AG09309 (cell line): ENCODE results near the gene ZNF292.
A peak's percentile ranks its signal among the peaks of the same experiment; 100 is the strongest.

Experiments
- DNase-seq: peaks from one replicate; pipeline ENCODE4 v3.0.0-alpha.2; 2010; ENCODE audit warnings: low read depth
- H3K4me3 ChIP-seq: 2 replicates; pipeline ENCODE4 v1.5.1; 2011; ENCODE audit warnings: mild to moderate bottlenecking, low read depth, low read length, moderate library complexity; ENCODE audit not compliant: control insufficient read depth
- CTCF ChIP-seq: IDR thresholded peaks from 2 replicates; pipeline ENCODE4 v1.5.1; 2011; ENCODE audit warnings: mild to moderate bottlenecking, low read depth, low read length, inconsistent platforms; ENCODE audit not compliant: insufficient read depth, control insufficient read depth; ENCODE audit errors: missing control alignments

The ZNF292 gene

GRCh38 chr6:87154993-87155841 lies at the start of gene ZNF292:
Gene ZNF292, plus strand, starts transcription at chr6:87155565. Its CDS starts 27 bp downstream, at chr6:87155592.
- peak; percentile 1 for TF ChIP-seq CTCF

DNA sequence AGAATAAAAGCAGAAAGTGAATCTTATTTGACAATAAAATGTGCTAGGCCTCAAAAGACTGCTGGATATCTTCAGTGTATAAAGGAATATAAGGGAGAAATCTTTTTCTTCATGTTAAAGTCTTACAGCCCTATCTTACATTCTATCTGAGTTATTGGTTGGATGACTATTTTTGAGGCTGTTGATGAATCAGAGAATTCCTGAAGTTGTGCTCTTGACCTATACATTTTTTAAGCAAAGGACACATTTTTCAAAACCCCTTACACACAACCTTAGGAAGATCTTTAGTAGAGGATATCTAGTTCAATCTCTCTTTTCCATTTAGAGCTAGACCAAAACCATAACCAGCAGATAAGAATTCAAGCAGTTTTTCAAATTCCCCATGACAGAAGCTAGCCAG lies 49.5 kb upstream of the ZNF292 start:
- no peak for TF ChIP-seq CTCF
- DNase-seq, result no peak
- no peak overlapping the region for H3K4me3 ChIP-seq

More at GRCh38 chr6:87154993-87155841, at the start of gene ZNF292:
- DNase-seq, result peak; percentile 83
- H3K4me3 ChIP-seq, result peak within 1 kb of the TSS; percentile 95

GRCh38 chr6:87110636-87111035 lies 44.7 kb upstream of the ZNF292 start:
- no peak for TF ChIP-seq CTCF
- no peak overlapping the region for H3K4me3 ChIP-seq
- no peak for DNase-seq

- no peak for TF ChIP-seq CTCF
- no peak for DNase-seq
- H3K4me3 ChIP-seq, result no peak overlapping the region
Observed at GRCh38 chr6:87115402-87116135, 39.8 kb upstream of the ZNF292 start.

GRCh38 chr6:87116922-87117321 lies 38.4 kb upstream of the ZNF292 start:
- H3K4me3 ChIP-seq, result no peak overlapping the region
- no peak for TF ChIP-seq CTCF
- no peak for DNase-seq

DNA sequence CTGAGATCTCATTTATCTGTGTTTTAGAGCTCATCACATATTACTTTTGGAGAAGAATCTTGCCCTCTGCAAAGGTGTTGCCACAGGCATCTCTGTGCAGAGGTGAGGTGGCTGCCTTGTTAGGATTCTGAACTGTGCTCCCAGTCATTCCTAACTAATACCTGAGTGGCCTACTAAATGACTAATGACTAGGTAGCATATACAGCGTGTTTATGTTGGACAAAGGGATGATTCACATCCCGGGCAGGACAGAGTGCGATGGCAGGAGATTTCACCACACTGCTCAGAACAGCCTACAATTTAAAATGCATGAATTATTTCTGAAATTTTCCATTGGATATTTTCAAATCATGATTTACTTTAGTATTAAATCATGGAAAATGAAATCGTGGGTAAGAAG lies 37.3 kb upstream of the ZNF292 start:
- no peak for DNase-seq

More for the DNA sequence above, 37.3 kb upstream of the ZNF292 start:
- H3K4me3 ChIP-seq, result no peak overlapping the region
- no peak for TF ChIP-seq CTCF
